Activated naive CD8-positive, alpha-beta T cell treated with anti-CD3 and anti-CD28 coated beads, Interleukin-2, amount 10 ng/mL, durations not matched to agents 7 days and 5 days (primary cell): ENCODE measurements around the gene DUSP8. TPM values are rescaled to one million over a fixed set of nuclear protein-coding genes. Genes with fewer than 3 reads are reported as not detected.

Experiments used
- total RNA-seq, 2 experiments: library from RNA; stranded (reverse); gene quantifications; one replicate each; pipeline ENCODE4 v1.2.3, GENCODE V29; 2021

The DUSP8 gene
- total RNA-seq, 2 experiments from 2014 or later: 3.4 to 3.7 TPM

Other genes starting within 250 kb of the DUSP8 start
- under 1 TPM; 0.36 to 0.37 TPM for gene BRSK2, start 182.3 kb downstream of the DUSP8 start, total RNA-seq
- 10 to 100 TPM; 43.2 to 47.2 TPM for gene MOB2, start 85.5 kb downstream of the DUSP8 start, total RNA-seq
- gene KRTAP5-1, start 13.0 kb upstream of the DUSP8 start, total RNA-seq: not detected
- gene KRTAP5-2, start 26.0 kb upstream of the DUSP8 start, total RNA-seq: not detected
- not detected for gene KRTAP5-3, start 36.2 kb upstream of the DUSP8 start, total RNA-seq
- not detected for gene KRTAP5-4, start 49.9 kb upstream of the DUSP8 start, total RNA-seq
- gene KRTAP5-5, start 57.5 kb upstream of the DUSP8 start, total RNA-seq: not detected
- gene KRTAP5-6, start 124.9 kb upstream of the DUSP8 start, total RNA-seq: not detected
- gene IFITM10, start 178.3 kb upstream of the DUSP8 start, total RNA-seq: 1 to 10 TPM in 1 of 2 experiments, under 1 TPM in 1; 0.82 to 1.3 TPM
- gene CTSD, start 191.7 kb upstream of the DUSP8 start, total RNA-seq: 100 to 1,000 TPM; 192 to 208 TPM